GM12878 (cell line): Measurements from ENCODE around the gene CFAP299. TPM values are rescaled to one million over a fixed set of nuclear protein-coding genes. Genes with fewer than 3 reads are reported as not detected.
"Not testable (repeated sequence)": the region's sequence is repeated elsewhere in the genome, so short reads cannot be mapped to it uniquely, and the experiment has no call there.

Experiments
- ATAC-seq: fragments of 200-7000 bp; cut with Tn5 transposase; 3 replicates; pipeline ENCODE4 v1.9.1; 2020; ENCODE audit warnings: mild to moderate bottlenecking, moderate library complexity
- BruUV-seq: library from RNA; stranded (reverse); fragments of 400-500 nt; replicated peaks from 2 replicates; lab custom pipeline; 2021; lab: Mats Ljungman, UMichigan
- CTCF ChIA-PET: fragments of 300-600 bp; sonication (Branson Sonifier 250); formaldehyde crosslinking; extraction: SDS; loops from one replicate; lab custom pipeline; 2021; ENCODE audit warnings: inconsistent platforms; lab: Yijun Ruan, JAX
- POLR2A ChIA-PET: fragments of 350-600 bp; formaldehyde crosslinking; extraction: SDS; loops from one replicate; lab custom pipeline; 2021; ENCODE audit warnings: inconsistent platforms; lab: Charles Lee
- RAD21 ChIA-PET: fragments of 300-600 bp; sonication (Branson Sonifier 250); formaldehyde crosslinking; loops from one replicate; lab custom pipeline; 2023; ENCODE audit warnings: antibody characterized with exemption; ENCODE audit not compliant: unreplicated experiment; lab: Charles Lee
- SMC1A ChIA-PET: fragments of 300-600 bp; sonication (Branson Sonifier 250); formaldehyde crosslinking; loops from one replicate; lab custom pipeline; 2023; ENCODE audit not compliant: unreplicated experiment, uncharacterized antibody; lab: Charles Lee
- DNase-seq: peaks from one replicate; pipeline ENCODE4 v3.0.0-alpha.2; 2011; ENCODE audit warnings: low read depth, low spot score
- FAIRE-seq: peaks from 3 replicates; lab custom pipeline; 2011; peaks lifted over from hg19 to GRCh38; lab: Jason Lieb, UNC
- H2AFZ ChIP-seq: 2 replicates; pipeline ENCODE4 v1.6.0; 2011; ENCODE audit warnings: low read depth, low read length, control low read depth; ENCODE audit not compliant: control insufficient read depth
- H3K27ac ChIP-seq: 2 replicates; pipeline ENCODE4 v1.5.1; 2011; ENCODE audit warnings: control low read depth; ENCODE audit not compliant: control insufficient read depth, insufficient read depth
- H3K27me3 ChIP-seq, 2 experiments: replicated peaks in 1 of 2; 2 replicates each; pipeline versions ENCODE4 v1.6.0 to v1.6.1; 2011; ENCODE audit warnings: low read length in 1 of 2; ENCODE audit not compliant: control insufficient read depth in 2 of 2, insufficient read depth in 2 of 2
- H3K36me3 ChIP-seq, 2 experiments: 2 replicates each; pipeline ENCODE4 v1.5.1; 2011; ENCODE audit warnings: low read length in 1 of 2; ENCODE audit not compliant: control insufficient read depth in 2 of 2, insufficient read depth in 2 of 2
- H3K4me1 ChIP-seq: 2 replicates; pipeline ENCODE4 v1.6.1; 2011; ENCODE audit warnings: mild to moderate bottlenecking, low read length, moderate library complexity, mixed read lengths; ENCODE audit not compliant: control insufficient read depth, insufficient read depth
- H3K4me2 ChIP-seq: 2 replicates; pipeline ENCODE4 v1.6.0; 2011; ENCODE audit warnings: control low read depth; ENCODE audit not compliant: control insufficient read depth, insufficient read depth
- H3K4me3 ChIP-seq: fragments of 200-600 bp; sonication (generic); 2 replicates; pipeline ENCODE4 v1.5.1; 2016
- H3K79me2 ChIP-seq: 2 replicates; pipeline ENCODE4 v1.6.0; 2011; ENCODE audit warnings: low read length; ENCODE audit not compliant: control insufficient read depth, insufficient read depth
- H3K9ac ChIP-seq: 2 replicates; pipeline ENCODE4 v1.8.0; 2011; ENCODE audit warnings: low read length, control low read depth, mixed read lengths; ENCODE audit not compliant: control insufficient read depth, insufficient read depth
- H3K9me3 ChIP-seq: replicated peaks from 3 replicates; pipeline ENCODE4 v1.5.1; 2011; ENCODE audit warnings: mild to moderate bottlenecking, low read length; ENCODE audit not compliant: control insufficient read depth, insufficient read depth
- H4K20me1 ChIP-seq: 2 replicates; pipeline ENCODE4 v1.6.0; 2011; ENCODE audit not compliant: control insufficient read depth, insufficient read depth
- RUNX3 ChIP-seq: IDR thresholded peaks from 2 replicates; pipeline ENCODE4 v1.6.1; 2012; ENCODE audit warnings: low read length, inconsistent platforms
- SMAD5 ChIP-seq: IDR thresholded peaks from 2 replicates; pipeline ENCODE4 v1.6.1; 2016; ENCODE audit warnings: antibody characterized with exemption, low read depth
- SP1 ChIP-seq: IDR thresholded peaks from one replicate; pipeline ENCODE4 v1.6.1; 2011; ENCODE audit warnings: low read depth, low read length
- STAT3 ChIP-seq: IDR thresholded peaks from 2 replicates; pipeline ENCODE4 v1.6.1; 2011; ENCODE audit warnings: low read depth, low read length, improper control_type of control experiment
- TAF1 ChIP-seq: IDR thresholded peaks from 2 replicates; pipeline ENCODE4 v1.6.1; 2011; ENCODE audit warnings: mild to moderate bottlenecking, low read depth, low read length, borderline replicate concordance
- WGBS: methylation state at CpG from one replicate; pipeline ENCODE4 v1.1.6; 2016; ENCODE audit warnings: low lambda C conversion rate; ENCODE audit not compliant: insufficient replicate concordance, insufficient coverage; ENCODE audit errors: missing lambda C conversion rate; 5-methylcytosine and 5-hydroxymethylcytosine counted together
- in situ Hi-C: fragments of 300-500 bp; cut with MboI; formaldehyde crosslinking; loops from 9 replicates; pipeline ENCODE4 v1.14.3; 2018; ENCODE audit warnings: mixed read lengths
- intact Hi-C: fragments of 100-400 bp; cut with micrococcal nuclease; formaldehyde crosslinking; loops from one replicate; pipeline ENCODE4 v1.14.2; 2022; ENCODE audit not compliant: unreplicated experiment
- polyA plus RNA-seq, 11 experiments: library from polyadenylated mRNA; depleted of rRNA in 4 of 11; unstranded in 6 of 11; stranded (reverse) in 5 of 11; fragments of >200 nt; fragmentation: Nextera tagmentation in 4 of 11; fragmentation: Illumina TruSeq in 1 of 11; extraction: Ambion mirVana in 4 of 11; extraction: Trizol in 1 of 11; gene quantifications; 1 replicate in 1 of 11; 2 replicates in 10 of 11; pipeline versions ENCODE4 v1.2.1 to v1.2.3, GENCODE V29; 2011 to 2016; ENCODE audit warnings: inconsistent platforms in 2 of 11, missing spikeins in 2 of 11, low read depth in 1 of 11
- total RNA-seq, 4 experiments: library from RNA; depleted of rRNA in 3 of 4; stranded (reverse); fragments of >200 nt in 3 of 4; fragmentation: Illumina TruSeq in 1 of 4; extraction: Trizol in 1 of 4; gene quantifications; 2 replicates each; pipeline versions ENCODE4 v1.2.1 to v1.2.3, GENCODE V29; 2013 to 2021

The CFAP299 gene
- total and polyA plus RNA-seq, 10 of the 15 experiments (the other 5 are each of a cell fraction or from before 2014, with no cell fraction given) = 0.06 to 0.34 TPM; not detected in 8

GRCh38 chr4:80790152-80790551 lies 454.6 kb downstream of the CFAP299 start:
- no peaks in the 10 kb centered on the region; the same call in 1 of the 3 replicates for H3K9me3 ChIP-seq
- H4K20me1 ChIP-seq = no peaks in the 10 kb centered on the region
- CTCF ChIA-PET = interaction anchor here (1.2 kb wide), 1 partner anchor 35 kb away, joined by 3 read pairs; no protein-coding TSS in a partner anchor
- H3K79me2 ChIP-seq = no peaks in the 10 kb centered on the region
- H3K4me1 ChIP-seq = no peaks in the 10 kb centered on the region
- DNase-seq = no peak
- no peak overlapping the region for H3K9ac ChIP-seq
- H2AFZ ChIP-seq = no peak overlapping the region
- SMC1A ChIA-PET = interaction anchor here (0.6 to 1.8 kb wide), 3 partner anchors 8 to 203 kb away, joined by 4 to 5 read pairs (median 5); no protein-coding TSS in a partner anchor
- BruUV-seq = no TSS peak
- FAIRE-seq = no peak
- in situ Hi-C loops = no loop called here
- 0 out of 2 replicates have a peak, but pooled peaks have one; percentile 18 for TF ChIP-seq RUNX3
- no peak for TF ChIP-seq TAF1
- TF ChIP-seq SMAD5 = no peak
- TF ChIP-seq STAT3 = no peak
- TF ChIP-seq SP1 = no peak
- TF ChIP-seq, all 136 proteins: peak for 1
- Histone ChIP-seq H3K4me2 (no peak overlapping the region), H3K36me3 (no peaks in the 10 kb centered on the region), H3K27me3 (no peaks in the 10 kb centered on the region), H3K27ac (no peak overlapping the region), H3K4me3 (no peak overlapping the region)
- 2% methylated on average over 3 of the region's 3 CpGs for WGBS
- RAD21 ChIA-PET = no interaction called here
- intact Hi-C loops = no loop called here
- POLR2A ChIA-PET = no interaction called here
- ATAC-seq = peak; percentile 49; the same call in 2 of the 3 replicates

- H3K9ac ChIP-seq, H3K4me3 ChIP-seq, H3K27me3 ChIP-seq, ATAC-seq, in situ Hi-C loops, intact Hi-C loops, H4K20me1 ChIP-seq, DNase-seq, RAD21 ChIA-PET, H3K4me1 ChIP-seq, FAIRE-seq, H3K79me2 ChIP-seq, POLR2A ChIA-PET, H3K4me2 ChIP-seq, H3K9me3 ChIP-seq, H3K27ac ChIP-seq, H3K36me3 ChIP-seq, BruUV-seq, SMC1A ChIA-PET, H2AFZ ChIP-seq: not testable (repeated sequence)
- 0% methylated on average over 1 of the region's 1 CpG for WGBS
- CTCF ChIA-PET = interaction anchor here (1.5 kb wide), 1 partner anchor 16 kb away, joined by 3 read pairs; no protein-coding TSS in a partner anchor
Observed at GRCh38 chr4:80793660-80794059, 458.1 kb downstream of the CFAP299 start.
